ENCODE data around the gene PACSIN1. TPM values are rescaled to one million over a fixed set of nuclear protein-coding genes. Genes with fewer than 3 reads are reported as not detected.

The PACSIN1 gene
- total and polyA plus RNA-seq, 4 donors = 0.03 to 0.17 (median 0.15) TPM

- no peak overlapping the region for H3K27ac ChIP-seq (ENCODE audit: low read depth in 1 of 2, low read length in 2 of 2)
- TF ChIP-seq RXRA (IDR thresholded peaks at IDR 0.05) (no peak), RAD21 (IDR thresholded peaks at IDR 0.05) (no peak), HNF4G (IDR thresholded peaks at IDR 0.05) (no peak), GABPA (IDR thresholded peaks at IDR 0.05 in 1 of 2, conservative IDR thresholded peaks at IDR 0.05 in 1 of 2) (no peak), FOXA1 (IDR thresholded peaks at IDR 0.05) (no peak)
- TF ChIP-seq, protein P1, sequence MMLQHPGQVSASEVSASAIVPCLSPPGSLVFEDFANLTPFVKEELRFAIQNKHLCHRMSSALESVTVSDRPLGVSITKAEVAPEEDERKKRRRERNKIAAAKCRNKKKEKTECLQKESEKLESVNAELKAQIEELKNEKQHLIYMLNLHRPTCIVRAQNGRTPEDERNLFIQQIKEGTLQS (IDR thresholded peaks at IDR 0.05) = no peak
- WGBS = 81% methylated on average over 5 of the region's 5 CpGs
- no peaks in the 10 kb centered on the region for H3K27me3 ChIP-seq (ENCODE audit: control insufficient read depth in 4 of 4, insufficient read depth in 4 of 4, low read length in 3 of 4)
- H3K9me3 ChIP-seq (ENCODE audit: control insufficient read depth in 4 of 4, low read length in 3 of 4) = no peaks in the 10 kb centered on the region
- H3K36me3 ChIP-seq (ENCODE audit: control insufficient read depth in 4 of 4, insufficient read depth in 3 of 4, low read depth in 1 of 4, low read length in 3 of 4) = no peaks in the 10 kb centered on the region
- no peak overlapping the region for H3K9ac ChIP-seq (ENCODE audit: low read depth in 1 of 2, low read length in 2 of 2)
- H3K4me3 ChIP-seq (ENCODE audit: low read depth in 1 of 3, low read length in 3 of 3) = no peak overlapping the region
- H3K4me1 ChIP-seq (ENCODE audit: control insufficient read depth in 4 of 4, insufficient read depth in 4 of 4, low read length in 3 of 4) = no peaks in the 10 kb centered on the region
- no peak for DNase-seq (ENCODE audit: low spot score)
Measured at GRCh38 chr6:34540222-34540621, 74.3 kb downstream of the PACSIN1 start.

DNA sequence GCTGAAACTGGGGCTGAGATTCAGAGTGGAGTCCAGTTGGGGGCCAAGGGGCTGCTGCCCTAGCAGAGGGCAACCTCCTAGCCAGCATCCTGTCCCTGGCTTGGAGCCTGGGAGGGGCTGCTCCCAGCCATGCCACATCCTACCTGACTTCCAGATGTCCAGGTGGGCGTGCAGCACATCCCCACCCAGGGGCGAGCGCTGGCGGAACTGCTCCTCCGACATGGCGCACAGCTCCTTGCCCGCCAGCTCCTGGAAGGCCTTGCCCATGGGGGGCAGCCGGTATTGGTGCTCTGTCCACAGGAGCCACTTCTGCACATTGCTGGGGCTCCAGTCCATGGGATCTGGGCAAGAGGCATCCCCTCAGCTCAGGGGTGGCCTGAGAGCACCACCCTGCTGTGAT, 75.0 kb downstream of the PACSIN1 start:
- H3K4me1 ChIP-seq (ENCODE audit: control insufficient read depth in 4 of 4, insufficient read depth in 4 of 4, low read length in 3 of 4) = no peaks in the 10 kb centered on the region
- no peak overlapping the region for H3K9ac ChIP-seq (ENCODE audit: low read depth in 1 of 2, low read length in 2 of 2)
- H3K9me3 ChIP-seq (ENCODE audit: control insufficient read depth in 4 of 4, low read length in 3 of 4) = no peaks in the 10 kb centered on the region
- 97% methylated on average over 8 of the region's 8 CpGs for WGBS
- H3K36me3 ChIP-seq (ENCODE audit: control insufficient read depth in 4 of 4, insufficient read depth in 3 of 4, low read depth in 1 of 4, low read length in 3 of 4) = no peaks in the 10 kb centered on the region
- TF ChIP-seq JUND (IDR thresholded peaks at IDR 0.05) = no peak
- H3K27me3 ChIP-seq (ENCODE audit: control insufficient read depth in 4 of 4, insufficient read depth in 4 of 4, low read length in 3 of 4) = no peaks in the 10 kb centered on the region
- no peak overlapping the region for H3K4me3 ChIP-seq (ENCODE audit: low read depth in 1 of 3, low read length in 3 of 3)
- DNase-seq (ENCODE audit: low spot score) = no peak
- H3K27ac ChIP-seq (ENCODE audit: low read depth in 1 of 2, low read length in 2 of 2) = no peak overlapping the region

GRCh38 chr6:34543421-34543820, 77.5 kb downstream of the PACSIN1 start:
- H3K9ac ChIP-seq (ENCODE audit: low read depth in 1 of 2, low read length in 2 of 2) = no peak overlapping the region
- H3K4me1 ChIP-seq (ENCODE audit: control insufficient read depth in 4 of 4, insufficient read depth in 4 of 4, low read length in 3 of 4) = peaks cover 4 to 14% (median 4%) of the 10 kb centered on the region in 4 donors
- H3K27me3 ChIP-seq (ENCODE audit: control insufficient read depth in 4 of 4, insufficient read depth in 4 of 4, low read length in 3 of 4) = no peaks in the 10 kb centered on the region
- no peak overlapping the region for H3K4me3 ChIP-seq (ENCODE audit: low read depth in 1 of 3, low read length in 3 of 3)
- TF ChIP-seq, protein P2, sequence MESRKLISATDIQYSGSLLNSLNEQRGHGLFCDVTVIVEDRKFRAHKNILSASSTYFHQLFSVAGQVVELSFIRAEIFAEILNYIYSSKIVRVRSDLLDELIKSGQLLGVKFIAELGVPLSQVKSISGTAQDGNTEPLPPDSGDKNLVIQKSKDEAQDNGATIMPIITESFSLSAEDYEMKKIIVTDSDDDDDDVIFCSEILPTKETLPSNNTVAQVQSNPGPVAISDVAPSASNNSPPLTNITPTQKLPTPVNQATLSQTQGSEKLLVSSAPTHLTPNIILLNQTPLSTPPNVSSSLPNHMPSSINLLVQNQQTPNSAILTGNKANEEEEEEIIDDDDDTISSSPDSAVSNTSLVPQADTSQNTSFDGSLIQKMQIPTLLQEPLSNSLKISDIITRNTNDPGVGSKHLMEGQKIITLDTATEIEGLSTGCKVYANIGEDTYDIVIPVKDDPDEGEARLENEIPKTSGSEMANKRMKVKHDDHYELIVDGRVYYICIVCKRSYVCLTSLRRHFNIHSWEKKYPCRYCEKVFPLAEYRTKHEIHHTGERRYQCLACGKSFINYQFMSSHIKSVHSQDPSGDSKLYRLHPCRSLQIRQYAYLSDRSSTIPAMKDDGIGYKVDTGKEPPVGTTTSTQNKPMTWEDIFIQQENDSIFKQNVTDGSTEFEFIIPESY (IDR thresholded peaks at IDR 0.05) = no peak
- TF ChIP-seq NR2F2 (IDR thresholded peaks at IDR 0.05) (no peak), RAD21 (IDR thresholded peaks at IDR 0.05) (no peak), MAX (IDR thresholded peaks at IDR 0.05) (no peak), GABPA (IDR thresholded peaks at IDR 0.05 in 1 of 2, conservative IDR thresholded peaks at IDR 0.05 in 1 of 2) (no peak), HNF4G (IDR thresholded peaks at IDR 0.05) (no peak), SP1 (IDR thresholded peaks at IDR 0.05) (no peak), CTCF (IDR thresholded peaks at IDR 0.05; ENCODE audit: low read depth, low read length, missing input control) (no peak), FOXA2 (IDR thresholded peaks at IDR 0.05) (no peak), HNF4A (conservative IDR thresholded peaks at IDR 0.05) (no peak), YY1 (IDR thresholded peaks at IDR 0.05) (no peak), JUND (IDR thresholded peaks at IDR 0.05) (no peak), FOXA1 (IDR thresholded peaks at IDR 0.05) (no peak), REST (IDR thresholded peaks at IDR 0.05) (no peak), EGR1 (IDR thresholded peaks at IDR 0.05; ENCODE audit: low read depth in 2 of 2) (no peak), RXRA (IDR thresholded peaks at IDR 0.05) (no peak), TAF1 (conservative IDR thresholded peaks at IDR 0.05) (no peak)
- TF ChIP-seq, protein P1 (IDR thresholded peaks at IDR 0.05) = no peak
- H3K36me3 ChIP-seq (ENCODE audit: control insufficient read depth in 4 of 4, insufficient read depth in 3 of 4, low read depth in 1 of 4, low read length in 3 of 4) = no peaks in the 10 kb centered on the region
- 85% methylated on average over 5 of the region's 5 CpGs for WGBS
- H3K27ac ChIP-seq (ENCODE audit: low read depth in 1 of 2, low read length in 2 of 2) = no peak overlapping the region
- no peak for DNase-seq (ENCODE audit: low spot score)
- H3K9me3 ChIP-seq (ENCODE audit: control insufficient read depth in 4 of 4, low read length in 3 of 4) = no peaks in the 10 kb centered on the region
